HG03064 (cell line): ENCODE measurements around the gene DNAH8.

Experiments used
- ATAC-seq: cut with Tn5 transposase; IDR thresholded peaks from one replicate; pipeline ENCODE4 v1.9.1; 2021; ENCODE audit warnings: low read depth; ENCODE audit not compliant: unreplicated experiment

Gene DNAH8

DNA sequence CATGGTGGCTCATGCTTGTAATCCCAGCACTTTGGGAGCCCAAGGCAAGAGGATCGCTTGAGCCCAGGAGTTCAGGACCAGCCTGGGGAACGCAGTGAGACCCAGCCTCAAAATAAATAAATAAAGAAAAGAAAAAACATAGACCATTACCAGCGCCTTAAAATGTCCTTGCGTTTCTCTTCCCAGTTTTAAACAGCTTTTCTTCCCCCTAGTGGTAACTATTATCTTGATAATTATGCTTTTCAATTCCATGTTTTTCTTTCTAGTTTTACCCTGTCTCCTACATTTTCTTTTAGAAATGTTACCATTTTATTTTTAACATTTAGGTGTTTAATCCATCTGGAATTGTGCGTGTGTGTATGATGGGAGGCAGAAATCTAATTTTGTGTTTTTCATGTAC is 24.4 kb downstream of the DNAH8 start:
- ATAC-seq = no peak

- no peak for ATAC-seq
These were observed 34.4 kb downstream of the DNAH8 start for GRCh38 chr6:38749473-38749872.

DNA sequence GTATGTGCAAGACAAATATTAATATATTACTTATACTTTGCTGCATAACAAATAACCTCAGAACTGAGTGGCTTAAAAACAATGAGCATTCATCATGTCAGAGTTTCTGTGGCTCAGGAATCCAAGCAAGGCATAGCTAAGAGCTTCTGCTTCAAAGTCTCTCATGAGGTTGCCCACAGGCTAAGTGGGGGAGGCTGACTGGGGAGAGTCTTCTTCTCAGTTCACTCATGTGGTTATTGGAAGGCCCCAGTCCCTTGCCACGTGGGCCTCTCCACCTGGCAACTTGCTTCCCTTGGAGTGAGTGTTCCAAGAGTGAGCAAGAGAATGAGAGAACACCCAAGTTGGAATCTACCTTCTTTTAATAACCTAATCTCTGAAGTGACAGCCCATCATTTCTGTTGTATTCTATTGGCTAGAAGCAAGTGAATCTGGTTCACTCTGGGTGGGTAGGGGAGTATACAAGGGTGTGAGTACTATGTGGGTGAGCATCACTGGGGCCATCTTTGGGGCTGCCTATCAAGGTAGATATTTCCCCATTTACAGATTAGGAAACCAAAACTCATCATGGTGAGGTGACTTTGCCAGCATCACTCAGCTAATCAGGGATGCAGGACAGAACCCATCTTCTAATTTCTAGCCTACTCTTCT is 36.0 kb downstream of the DNAH8 start:
- no peak for ATAC-seq

DNA sequence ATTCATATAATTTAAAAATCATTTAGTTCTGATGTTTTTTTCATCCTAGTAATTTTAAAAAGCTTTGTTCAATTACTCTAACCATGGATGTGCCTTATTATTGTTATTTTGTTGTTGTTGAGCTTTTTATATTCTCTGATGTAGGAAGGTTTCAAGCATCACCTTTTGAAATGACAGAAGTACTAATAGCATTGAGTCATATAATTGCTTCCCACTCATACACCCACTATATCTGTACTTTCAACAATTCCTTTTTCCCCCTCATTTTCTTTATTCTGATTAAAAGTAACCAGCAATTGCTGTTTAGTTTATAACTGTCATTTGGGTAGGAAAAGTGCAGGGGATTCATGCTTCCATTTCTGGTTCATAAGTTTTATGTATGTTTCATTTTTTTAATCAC is 38.6 kb downstream of the DNAH8 start:
- ATAC-seq = no peak

- ATAC-seq = no peak
These were observed 40.1 kb downstream of the DNAH8 start for GRCh38 chr6:38755207-38755606.

DNA sequence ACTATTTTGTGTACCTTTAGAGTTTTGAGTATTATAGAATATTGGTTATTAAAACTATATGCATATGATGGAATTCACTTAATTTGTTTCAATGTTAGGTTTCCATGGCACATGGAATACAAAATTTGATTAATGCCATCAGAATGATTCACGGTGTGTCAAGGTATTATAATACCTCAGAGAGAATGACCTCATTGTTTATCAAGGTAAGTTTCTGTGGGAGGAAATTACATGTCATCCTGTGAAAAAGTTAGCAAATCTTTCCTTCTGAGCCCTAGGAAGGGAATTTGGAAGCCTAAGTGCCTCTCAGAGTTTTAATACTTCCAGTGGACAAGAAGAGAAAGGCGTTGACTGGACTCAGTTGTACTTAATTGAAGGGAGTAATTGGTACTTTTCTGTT is 40.8 kb downstream of the DNAH8 start:
- ATAC-seq = no peak

DNA sequence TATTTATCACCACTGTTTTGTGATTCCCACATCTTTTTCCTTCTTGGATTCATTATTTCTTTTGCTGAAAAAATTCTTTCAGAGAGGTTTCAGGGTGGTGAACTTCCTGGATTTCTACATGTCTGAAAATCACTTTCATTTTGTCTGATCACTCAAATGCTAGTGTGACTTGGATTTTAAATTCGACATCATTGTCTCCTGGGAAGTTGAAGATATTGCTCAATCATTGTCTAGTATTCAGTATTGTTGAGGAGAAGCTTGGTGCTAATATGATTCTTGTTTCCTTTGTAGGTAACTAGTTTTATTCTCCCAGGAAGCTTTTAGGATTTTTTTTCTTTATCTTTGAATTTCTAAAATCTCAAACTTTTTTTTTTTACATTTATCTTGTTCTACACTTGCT is 45.0 kb downstream of the DNAH8 start:
- no peak for ATAC-seq

- ATAC-seq = no peak
These were observed 47.7 kb downstream of the DNAH8 start for GRCh38 chr6:38762848-38763247.

DNA sequence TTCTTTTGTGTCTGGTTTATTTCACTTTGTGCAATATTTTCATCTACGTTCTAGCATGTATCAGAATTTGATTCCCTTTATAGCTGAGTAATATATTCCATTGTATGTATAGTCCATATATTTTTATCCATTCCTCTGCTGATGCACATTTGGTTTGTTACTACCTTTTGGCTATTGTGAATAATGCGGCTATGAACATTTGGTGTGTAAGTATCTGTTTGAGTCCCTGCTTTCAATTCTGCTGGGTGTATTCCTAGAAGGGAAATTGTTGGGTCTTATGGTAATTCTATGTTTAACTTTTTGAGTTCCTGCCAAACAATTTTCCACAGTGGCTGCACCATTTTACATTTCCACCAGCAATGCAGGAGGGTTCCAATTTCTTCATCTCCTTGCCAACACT is 52.4 kb downstream of the DNAH8 start:
- ATAC-seq = no peak

DNA sequence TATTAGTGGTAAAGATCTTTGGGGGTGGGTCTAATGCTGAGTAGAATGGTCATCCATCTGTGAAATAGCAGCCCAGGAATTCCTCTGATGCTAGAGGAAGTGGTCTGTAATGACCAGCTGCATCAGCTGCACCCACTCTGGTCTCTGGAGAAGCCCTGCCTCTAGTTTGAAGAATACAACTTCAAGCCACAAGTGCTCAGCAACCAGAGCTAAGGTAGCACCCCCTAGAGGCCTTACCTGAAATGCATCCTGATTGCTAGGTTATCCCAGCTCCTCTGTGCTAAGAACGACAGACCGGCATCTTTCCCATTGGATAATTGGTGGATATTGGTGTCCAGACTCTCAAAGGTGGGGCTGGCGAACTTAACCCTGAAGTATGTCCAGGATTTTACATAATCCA is 58.2 kb downstream of the DNAH8 start:
- ATAC-seq = no peak

- no peak for ATAC-seq
These were observed 60.0 kb downstream of the DNAH8 start for GRCh38 chr6:38774929-38775707.

DNA sequence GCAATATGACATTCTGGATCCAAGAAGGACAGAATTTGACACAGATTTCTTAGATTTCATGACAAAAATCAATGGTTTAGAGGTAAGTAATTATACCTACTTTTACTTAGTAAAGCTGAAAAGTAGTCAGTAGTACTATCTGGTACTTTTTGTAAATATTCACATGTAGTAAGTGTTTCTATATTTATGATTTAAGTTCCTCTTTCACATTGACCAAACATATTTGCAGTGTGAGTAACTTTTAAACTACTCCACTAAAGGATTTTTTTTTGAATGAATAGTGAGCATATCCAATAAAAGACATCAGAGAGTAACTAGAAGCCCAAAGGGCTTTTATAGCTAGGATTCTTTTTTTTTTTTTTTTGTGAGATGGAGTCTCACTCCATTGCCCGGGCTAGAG is 60.8 kb downstream of the DNAH8 start:
- ATAC-seq = peak; percentile 68

DNA sequence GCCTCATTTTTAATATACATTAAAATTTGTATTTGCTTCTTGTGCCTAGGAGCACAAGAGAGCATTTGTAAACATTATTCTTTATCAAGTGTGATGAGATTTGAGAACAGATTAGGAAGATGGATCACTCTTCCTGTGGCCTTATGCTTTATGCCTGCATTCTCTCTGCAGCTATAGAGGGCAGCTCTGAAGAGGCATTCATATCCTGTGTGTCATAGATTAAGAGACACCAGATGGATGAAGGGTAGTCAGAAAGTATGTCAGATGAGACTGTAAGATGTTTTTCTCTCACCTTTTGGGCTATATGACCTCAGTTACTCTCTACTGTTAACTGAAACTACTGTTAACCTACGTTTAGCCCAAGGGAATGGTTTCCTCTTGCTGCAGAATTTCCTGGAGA is 61.4 kb downstream of the DNAH8 start:
- ATAC-seq = no peak

GRCh38 chr6:38779310-38780062 is 64.4 kb downstream of the DNAH8 start:
- no peak for ATAC-seq

GRCh38 chr6:38782616-38783015 is 67.5 kb downstream of the DNAH8 start:
- no peak for ATAC-seq

- no peak for ATAC-seq
These were observed 68.5 kb downstream of the DNAH8 start for GRCh38 chr6:38783443-38784228.

DNA sequence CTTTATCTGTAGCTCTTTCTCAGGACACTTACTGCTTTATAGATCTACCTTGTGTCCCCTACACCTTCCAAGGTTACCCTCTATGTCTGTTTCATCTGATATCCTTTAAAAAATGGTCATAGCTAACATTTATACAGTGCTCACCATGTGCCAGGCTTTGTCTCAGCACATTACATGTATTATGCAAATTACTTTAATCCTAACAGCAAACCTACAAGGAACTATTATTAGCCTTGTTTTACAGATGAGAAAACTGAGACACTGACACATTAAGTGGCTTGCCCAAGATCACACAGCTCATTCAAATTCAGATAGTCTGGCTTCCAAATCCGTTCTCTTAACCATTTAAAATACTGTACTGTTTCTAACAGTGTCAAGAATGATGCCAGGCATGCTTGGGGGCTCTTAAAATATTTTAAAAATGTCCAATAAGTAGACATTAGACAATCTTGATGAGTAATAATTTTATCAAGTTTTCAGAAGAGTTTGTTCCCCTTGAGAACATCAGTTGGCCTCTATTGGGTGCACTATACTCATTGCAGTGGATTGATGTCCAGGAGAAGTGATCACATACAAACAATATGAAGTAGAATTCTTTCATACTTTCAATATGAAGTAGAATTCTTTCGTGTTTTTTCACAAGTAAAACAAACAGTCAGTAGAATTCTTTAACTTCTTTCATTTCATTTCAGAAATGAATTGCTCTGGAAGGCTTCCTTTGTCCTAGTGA is 69.6 kb downstream of the DNAH8 start:
- ATAC-seq = no peak

GRCh38 chr6:38786486-38786885 is 71.4 kb downstream of the DNAH8 start:
- no peak for ATAC-seq

DNA sequence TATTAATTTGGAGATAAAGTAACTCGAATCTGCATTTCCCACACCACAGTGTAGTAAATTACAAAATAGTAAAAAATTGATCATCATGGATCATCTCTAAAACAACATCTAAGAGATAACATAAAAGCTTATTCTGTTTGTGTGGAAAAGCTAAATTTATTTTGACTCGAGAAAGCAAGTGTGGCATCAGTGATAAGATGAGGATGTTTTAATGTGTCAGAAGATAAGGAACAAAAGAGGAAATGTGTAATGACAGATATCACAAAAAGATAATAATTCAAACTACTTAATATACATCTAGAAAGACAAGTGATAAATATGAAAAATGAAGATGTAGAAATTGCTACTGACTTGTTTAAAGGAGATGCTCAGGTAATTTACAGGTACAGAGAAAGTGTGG is 74.1 kb downstream of the DNAH8 start:
- ATAC-seq = no peak

- ATAC-seq = no peak
These were observed 77.2 kb downstream of the DNAH8 start for GRCh38 chr6:38792356-38792755.
